DMS53 (cell line): ENCODE measurements around the gene ADAMTS20.
"Not testable (repeated sequence)": the region's sequence is repeated elsewhere in the genome, so short reads cannot be mapped to it uniquely, and the experiment has no call there.

Experiments
- DNase-seq: peaks from one replicate; lab custom pipeline; 2025; lab: John Stamatoyannopoulos, UW

The ADAMTS20 gene

GRCh38 chr12:43361031-43361710, 190.8 kb downstream of the ADAMTS20 start:
- no peak for DNase-seq

GRCh38 chr12:43360001-43360400, 192.0 kb downstream of the ADAMTS20 start:
- not testable (repeated sequence) for DNase-seq

GRCh38 chr12:43357141-43357540, 194.9 kb downstream of the ADAMTS20 start:
- no peak for DNase-seq

GRCh38 chr12:43352001-43352400, 200.0 kb downstream of the ADAMTS20 start:
- DNase-seq = peak; percentile 38

- DNase-seq = peak; percentile 64
These were observed 202.1 kb downstream of the ADAMTS20 start for GRCh38 chr12:43349863-43350262.

GRCh38 chr12:43348221-43348620, 203.8 kb downstream of the ADAMTS20 start:
- no peak for DNase-seq

GRCh38 chr12:43347026-43347425, 205.0 kb downstream of the ADAMTS20 start:
- DNase-seq = no peak

GRCh38 chr12:43345023-43345422, 207.0 kb downstream of the ADAMTS20 start:
- no peak for DNase-seq

- DNase-seq = not testable (repeated sequence)
These were observed 210.2 kb downstream of the ADAMTS20 start for GRCh38 chr12:43341785-43342313.

GRCh38 chr12:43338848-43339526, 213.0 kb downstream of the ADAMTS20 start:
- peak; percentile 94 for DNase-seq

- no peak for DNase-seq
These were observed 214.2 kb downstream of the ADAMTS20 start for GRCh38 chr12:43337571-43338444.

- peak; percentile 76 for DNase-seq
These were observed 214.9 kb downstream of the ADAMTS20 start for GRCh38 chr12:43336962-43337555.

GRCh38 chr12:43333644-43334043, 218.4 kb downstream of the ADAMTS20 start:
- no peak for DNase-seq

- DNase-seq = peak; percentile 31
These were observed 218.9 kb downstream of the ADAMTS20 start for GRCh38 chr12:43332977-43333640.

- no peak for DNase-seq
These were observed 220.1 kb downstream of the ADAMTS20 start for GRCh38 chr12:43331935-43332334.

- no peak for DNase-seq
These were observed 222.6 kb downstream of the ADAMTS20 start for GRCh38 chr12:43329375-43329774.

GRCh38 chr12:43325786-43326185, 226.2 kb downstream of the ADAMTS20 start:
- no peak for DNase-seq

- no peak for DNase-seq
These were observed 231.7 kb downstream of the ADAMTS20 start for GRCh38 chr12:43320281-43320680.

GRCh38 chr12:43318021-43318420, 234.0 kb downstream of the ADAMTS20 start:
- peak; percentile 43 for DNase-seq

- no peak for DNase-seq
These were observed 234.8 kb downstream of the ADAMTS20 start for GRCh38 chr12:43317156-43317555.

GRCh38 chr12:43316520-43316919, 235.5 kb downstream of the ADAMTS20 start:
- DNase-seq = no peak
